Fibroblast of lung (primary cell): Measurements from ENCODE around the gene DCDC2B. TPM values are rescaled to one million over a fixed set of nuclear protein-coding genes. Genes with fewer than 3 reads are reported as not detected.

Source experiments
- DNase-seq, 2 donors: peaks; one replicate each; pipeline versions ENCODE4 v3.0.0 to v3.0.0-alpha.2; 2010; ENCODE audit warnings: low read depth in 2 of 2
- H2AFZ ChIP-seq: 2 replicates; pipeline ENCODE4 v1.5.1; 2012; ENCODE audit warnings: low read length, control low read depth, inconsistent platforms
- H3K27ac ChIP-seq: 2 replicates; pipeline ENCODE4 v1.5.1; 2011; ENCODE audit warnings: low read length, control low read depth; ENCODE audit not compliant: insufficient read depth
- H3K27me3 ChIP-seq: 2 replicates; pipeline ENCODE4 v1.5.1; 2011; ENCODE audit warnings: mild to moderate bottlenecking, low read length; ENCODE audit not compliant: control insufficient read depth, insufficient read depth
- H3K36me3 ChIP-seq: 2 replicates; pipeline ENCODE4 v1.5.1; 2011; ENCODE audit warnings: low read length; ENCODE audit not compliant: control insufficient read depth, insufficient read depth
- H3K4me1 ChIP-seq: 2 replicates; pipeline ENCODE4 v1.5.1; 2011; ENCODE audit warnings: low read length; ENCODE audit not compliant: control insufficient read depth, insufficient read depth; ENCODE audit errors: extremely low read depth
- H3K4me2 ChIP-seq: 2 replicates; pipeline ENCODE4 v1.5.1; 2011; ENCODE audit warnings: low read length, control low read depth; ENCODE audit not compliant: insufficient read depth; ENCODE audit errors: extremely low read depth
- H3K4me3 ChIP-seq, 4 experiments: fragments of 200-600 bp in 1 of 4; sonication (generic) in 1 of 4; replicated peaks in 1 of 4; 2 replicates each; pipeline ENCODE4 v1.5.1; 2011 to 2016; ENCODE audit warnings: low read length in 4 of 4, low read depth in 3 of 4, mild to moderate bottlenecking in 3 of 4, control low read depth in 2 of 4, inconsistent platforms in 1 of 4, mixed read lengths in 1 of 4; ENCODE audit not compliant: insufficient read depth in 1 of 4; ENCODE audit errors: control extremely low read depth in 1 of 4
- H3K79me2 ChIP-seq: 2 replicates; pipeline ENCODE4 v1.5.1; 2012; ENCODE audit warnings: mild to moderate bottlenecking, low read length, inconsistent platforms; ENCODE audit not compliant: control insufficient read depth, insufficient read depth
- H3K9ac ChIP-seq: 2 replicates; pipeline ENCODE4 v1.5.1; 2011; ENCODE audit warnings: mild to moderate bottlenecking, low read length, control low read depth; ENCODE audit not compliant: insufficient read depth
- H3K9me3 ChIP-seq: 2 replicates; pipeline ENCODE4 v1.5.1; 2012; ENCODE audit warnings: low read depth, low read length; ENCODE audit not compliant: control insufficient read depth, insufficient read depth
- H4K20me1 ChIP-seq: 2 replicates; pipeline ENCODE4 v1.5.1; 2011; ENCODE audit warnings: low read length; ENCODE audit not compliant: control insufficient read depth, insufficient read depth; ENCODE audit errors: extremely low read depth
- EZH2 ChIP-seq: IDR thresholded peaks from 2 replicates; pipeline ENCODE4 v1.5.1; 2012; ENCODE audit warnings: low read length, control low read depth, mild to moderate bottlenecking; ENCODE audit errors: missing control alignments
- polyA plus RNA-seq, 2 donors: library from polyadenylated mRNA; depleted of rRNA in 1 of 2; stranded (reverse) in 1 of 2; unstranded in 1 of 2; fragments of >200 nt; gene quantifications; 2 replicates each; pipeline ENCODE4 v1.2.1, GENCODE V29; 2011 to 2012; ENCODE audit warnings: missing spikeins in 1 of 2
- total RNA-seq: library from RNA; depleted of rRNA; stranded (reverse); fragments of >200 nt; gene quantifications from 2 replicates; pipeline ENCODE4 v1.2.1, GENCODE V29; 2014
- TF ChIP-seq, protein P1 (sequence below), 2 donors: IDR thresholded peaks in 1 of 2; conservative IDR thresholded peaks in 1 of 2; 1 replicate in 1 of 2; 2 replicates in 1 of 2; pipeline ENCODE4 v1.5.1; 2011 to 2012; ENCODE audit warnings: low read length in 2 of 2, control low read depth in 1 of 2, inconsistent platforms in 1 of 2, low read depth in 1 of 2, mild to moderate bottlenecking in 1 of 2

The DCDC2B gene
- total and polyA plus RNA-seq, 2 donors (not counting 1 experiment from before 2014, with no cell fraction given), result not detected

DNA sequence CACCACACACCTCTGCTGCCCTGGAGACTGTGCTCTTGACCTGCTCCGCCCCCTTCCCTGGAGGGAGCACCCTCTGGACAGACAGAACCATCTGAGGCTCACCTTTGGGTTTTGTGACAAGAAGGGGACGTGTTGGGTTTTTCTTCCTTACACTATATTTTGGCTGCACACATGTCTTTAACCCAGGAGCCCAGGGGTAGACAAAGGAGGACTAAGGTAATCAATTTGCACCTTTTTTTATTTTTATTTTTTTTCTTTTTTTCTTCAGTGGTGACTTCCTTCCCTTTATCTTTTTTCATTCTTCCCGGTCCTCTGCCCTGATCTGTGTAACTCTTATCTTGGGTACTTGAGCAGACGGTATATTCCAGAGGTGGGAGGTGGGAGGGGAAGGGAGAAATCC, 37.9 kb upstream of the DCDC2B start:
- Histone ChIP-seq H3K36me3 (peaks cover 8% of the 10 kb centered on the region), H3K4me1 (no peaks in the 10 kb centered on the region), H3K79me2 (no peaks in the 10 kb centered on the region), H4K20me1 (no peaks in the 10 kb centered on the region), H3K4me3 (no peak overlapping the region), H3K27ac (no peak overlapping the region), H3K27me3 (no peaks in the 10 kb centered on the region), H2AFZ (no peak overlapping the region), H3K4me2 (no peak overlapping the region), H3K9ac (no peak overlapping the region), H3K9me3 (no peaks in the 10 kb centered on the region)
- DNase-seq, result no peak
- TF ChIP-seq, protein P1, sequence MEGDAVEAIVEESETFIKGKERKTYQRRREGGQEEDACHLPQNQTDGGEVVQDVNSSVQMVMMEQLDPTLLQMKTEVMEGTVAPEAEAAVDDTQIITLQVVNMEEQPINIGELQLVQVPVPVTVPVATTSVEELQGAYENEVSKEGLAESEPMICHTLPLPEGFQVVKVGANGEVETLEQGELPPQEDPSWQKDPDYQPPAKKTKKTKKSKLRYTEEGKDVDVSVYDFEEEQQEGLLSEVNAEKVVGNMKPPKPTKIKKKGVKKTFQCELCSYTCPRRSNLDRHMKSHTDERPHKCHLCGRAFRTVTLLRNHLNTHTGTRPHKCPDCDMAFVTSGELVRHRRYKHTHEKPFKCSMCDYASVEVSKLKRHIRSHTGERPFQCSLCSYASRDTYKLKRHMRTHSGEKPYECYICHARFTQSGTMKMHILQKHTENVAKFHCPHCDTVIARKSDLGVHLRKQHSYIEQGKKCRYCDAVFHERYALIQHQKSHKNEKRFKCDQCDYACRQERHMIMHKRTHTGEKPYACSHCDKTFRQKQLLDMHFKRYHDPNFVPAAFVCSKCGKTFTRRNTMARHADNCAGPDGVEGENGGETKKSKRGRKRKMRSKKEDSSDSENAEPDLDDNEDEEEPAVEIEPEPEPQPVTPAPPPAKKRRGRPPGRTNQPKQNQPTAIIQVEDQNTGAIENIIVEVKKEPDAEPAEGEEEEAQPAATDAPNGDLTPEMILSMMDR (conservative IDR thresholded peaks at IDR 0.05 in 1 of 2, IDR thresholded peaks at IDR 0.05 in 1 of 2; ENCODE audit: low read depth in 1 of 2, low read length in 2 of 2), result no peak
- no peak for TF ChIP-seq EZH2

DNA sequence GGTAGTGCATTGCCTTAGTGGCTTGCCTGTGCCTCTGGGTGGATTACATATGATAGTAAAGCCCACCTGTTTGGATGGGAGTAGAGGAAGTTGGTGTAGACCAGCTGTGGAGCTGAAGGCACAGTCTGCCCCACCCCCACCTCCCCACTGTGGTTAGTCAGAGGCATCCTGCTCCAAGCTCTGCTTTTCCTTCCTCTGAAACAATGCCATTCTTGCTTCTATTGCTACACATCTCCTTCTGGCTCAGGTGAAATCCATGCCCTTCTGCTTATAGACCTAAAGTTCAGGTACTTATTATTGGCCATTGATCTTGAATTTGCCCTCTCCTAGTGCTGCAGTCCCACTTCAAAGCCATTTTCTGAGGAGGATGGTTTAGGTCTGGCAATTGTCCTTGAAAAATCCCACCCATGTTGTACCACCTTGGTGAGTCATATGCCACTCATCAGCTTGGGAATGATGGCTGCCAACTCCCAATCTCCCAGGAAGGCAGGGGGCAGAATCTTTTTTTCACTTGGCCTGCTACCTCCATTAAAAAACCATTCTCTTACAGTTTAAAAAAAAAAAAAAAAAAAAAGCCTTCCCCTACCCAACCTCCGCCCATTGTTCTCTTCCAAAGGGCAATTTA, 36.2 kb upstream of the DCDC2B start:
- no peaks in the 10 kb centered on the region for H3K79me2 ChIP-seq
- H3K4me1 ChIP-seq, result no peaks in the 10 kb centered on the region
- no peak overlapping the region for H3K9ac ChIP-seq
- H3K4me3 ChIP-seq, result no peak overlapping the region
- H3K9me3 ChIP-seq, result no peaks in the 10 kb centered on the region
- no peak overlapping the region for H3K27ac ChIP-seq
- no peaks in the 10 kb centered on the region for H4K20me1 ChIP-seq
- peaks cover 8% of the 10 kb centered on the region for H3K36me3 ChIP-seq
- peak in 1 of 2 donors; percentile 18 for DNase-seq
- no peak overlapping the region for H2AFZ ChIP-seq
- TF ChIP-seq EZH2, result no peak
- TF ChIP-seq, protein P1 (conservative IDR thresholded peaks at IDR 0.05 in 1 of 2, IDR thresholded peaks at IDR 0.05 in 1 of 2; ENCODE audit: low read depth in 1 of 2, low read length in 2 of 2), result no peak
- H3K4me2 ChIP-seq, result no peak overlapping the region
- no peaks in the 10 kb centered on the region for H3K27me3 ChIP-seq

DNA sequence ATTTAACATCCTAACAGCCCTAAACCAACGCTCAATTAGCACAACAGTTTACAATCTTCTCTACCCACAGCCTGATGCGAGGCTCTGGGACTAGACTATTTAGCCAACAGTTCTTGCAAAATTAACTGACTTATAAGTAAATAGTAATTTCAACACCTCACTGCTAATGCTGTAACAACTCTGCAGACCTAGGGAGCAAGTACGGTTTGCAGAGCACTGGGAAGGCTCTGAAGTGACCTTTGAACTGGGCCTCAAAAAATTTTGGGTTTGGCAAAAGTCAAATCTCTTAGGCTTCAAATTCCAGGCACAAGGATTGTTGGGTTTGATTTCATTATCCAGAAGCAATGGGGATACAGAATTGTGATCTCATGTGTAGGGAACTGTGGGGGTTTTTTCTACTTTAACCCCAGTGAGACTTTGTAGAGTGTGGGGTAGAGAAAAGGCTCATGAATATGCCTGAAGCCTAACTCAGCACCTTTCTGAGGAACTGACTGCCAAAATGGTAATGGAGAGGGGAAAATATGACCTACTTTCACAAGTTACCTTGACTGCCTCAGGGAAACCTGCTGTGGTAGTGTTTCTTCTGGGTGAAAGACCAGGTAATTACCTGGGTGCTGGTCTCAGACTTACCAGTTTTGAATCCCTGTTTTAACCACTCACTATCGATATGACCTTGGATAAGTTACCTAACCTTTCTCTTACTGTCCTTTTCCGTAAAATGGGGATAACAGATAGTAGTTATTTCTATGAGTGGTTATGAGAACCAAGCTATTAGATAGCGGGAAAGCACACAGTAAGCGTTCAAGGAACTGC, 30.3 kb upstream of the DCDC2B start:
- Histone ChIP-seq H3K27me3 (no peaks in the 10 kb centered on the region), H3K9me3 (no peaks in the 10 kb centered on the region), H3K4me3 (peak overlapping the region in 2 of 4 experiments; percentile 51 to 71), H3K4me1 (peaks cover 11% of the 10 kb centered on the region), H3K79me2 (peaks cover 31% of the 10 kb centered on the region), H2AFZ (peak overlapping the region; percentile 92), H3K36me3 (peaks cover 5% of the 10 kb centered on the region), H3K9ac (peak overlapping the region; percentile 68), H3K4me2 (no peak overlapping the region), H4K20me1 (no peaks in the 10 kb centered on the region), H3K27ac (peak overlapping the region; percentile 96)
- TF ChIP-seq, protein P1 (conservative IDR thresholded peaks at IDR 0.05 in 1 of 2, IDR thresholded peaks at IDR 0.05 in 1 of 2; ENCODE audit: low read depth in 1 of 2, low read length in 2 of 2), result no peak
- TF ChIP-seq EZH2, result no peak
- no peak for DNase-seq
